H1 (cell line): ENCODE data around the gene C3orf22. TPM values are rescaled to one million over a fixed set of nuclear protein-coding genes. Genes with fewer than 3 reads are reported as not detected.

ENCODE experiments used
- CEBPB ChIP-seq: IDR thresholded peaks from 2 replicates; pipeline ENCODE4 v1.6.1; 2012; ENCODE audit warnings: low read depth, low read length
- MAX ChIP-seq: IDR thresholded peaks from 2 replicates; pipeline ENCODE4 v1.6.1; 2012; ENCODE audit warnings: inconsistent platforms
- SAP30 ChIP-seq: fragments of 300-600 bp; sonication (generic); IDR thresholded peaks from 2 replicates; pipeline ENCODE4 v1.7.1; 2012; ENCODE audit warnings: low read length, moderate library complexity, mild to moderate bottlenecking, inconsistent platforms; ENCODE audit not compliant: insufficient read depth, insufficient replicate concordance
- TBP ChIP-seq: IDR thresholded peaks from 2 replicates; pipeline ENCODE4 v1.6.1; 2011; ENCODE audit warnings: low read depth, low read length, improper control_type of control experiment
- YY1 ChIP-seq: IDR thresholded peaks from 2 replicates; pipeline ENCODE4 v1.6.1; 2011; ENCODE audit warnings: low read depth, mild to moderate bottlenecking, low read length
- polyA plus RNA-seq, 7 experiments: library from polyadenylated mRNA; depleted of rRNA in 3 of 7; stranded (reverse) in 5 of 7; unstranded in 2 of 7; fragments of >200 nt in 5 of 7; fragments of 200-250 nt in 2 of 7; gene quantifications; 1 replicate in 5 of 7; 2 replicates in 1 of 7; 4 replicates in 1 of 7; pipeline versions ENCODE4 v1.2.1 to v1.2.3, GENCODE V29; 2011 to 2013; ENCODE audit warnings: missing spikeins in 2 of 7, mixed read lengths in 2 of 7
- total RNA-seq: library from RNA; stranded (reverse); fragmentation: NEBNext Ultra II Directional; extraction: Animal tissue kit (Norgen Biotek cat#: 25700); gene quantifications from 2 replicates; pipeline ENCODE4 v1.2.1, GENCODE V29; 2021
- TF ChIP-seq, protein P1 (sequence below): IDR thresholded peaks from 2 replicates; pipeline ENCODE4 v1.6.1; 2012; ENCODE audit warnings: low read length, inconsistent platforms

The C3orf22 gene
- total and polyA plus RNA-seq, 2 of the 8 experiments (the other 6 are each of a cell fraction or from before 2014, with no cell fraction given): not detected

- TF ChIP-seq SAP30 (no peak), TBP (no peak), YY1 (no peak), MAX (no peak), CEBPB (no peak)
- TF ChIP-seq, protein P1, sequence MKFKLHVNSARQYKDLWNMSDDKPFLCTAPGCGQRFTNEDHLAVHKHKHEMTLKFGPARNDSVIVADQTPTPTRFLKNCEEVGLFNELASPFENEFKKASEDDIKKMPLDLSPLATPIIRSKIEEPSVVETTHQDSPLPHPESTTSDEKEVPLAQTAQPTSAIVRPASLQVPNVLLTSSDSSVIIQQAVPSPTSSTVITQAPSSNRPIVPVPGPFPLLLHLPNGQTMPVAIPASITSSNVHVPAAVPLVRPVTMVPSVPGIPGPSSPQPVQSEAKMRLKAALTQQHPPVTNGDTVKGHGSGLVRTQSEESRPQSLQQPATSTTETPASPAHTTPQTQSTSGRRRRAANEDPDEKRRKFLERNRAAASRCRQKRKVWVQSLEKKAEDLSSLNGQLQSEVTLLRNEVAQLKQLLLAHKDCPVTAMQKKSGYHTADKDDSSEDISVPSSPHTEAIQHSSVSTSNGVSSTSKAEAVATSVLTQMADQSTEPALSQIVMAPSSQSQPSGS: no peak
- TF ChIP-seq, all 59 proteins: peak for 0
Measured at GRCh38 chr3:126502656-126503055, 56.1 kb downstream of the C3orf22 start (continued).
